ENCODE data around the gene FAM131A.

The FAM131A gene

DNA sequence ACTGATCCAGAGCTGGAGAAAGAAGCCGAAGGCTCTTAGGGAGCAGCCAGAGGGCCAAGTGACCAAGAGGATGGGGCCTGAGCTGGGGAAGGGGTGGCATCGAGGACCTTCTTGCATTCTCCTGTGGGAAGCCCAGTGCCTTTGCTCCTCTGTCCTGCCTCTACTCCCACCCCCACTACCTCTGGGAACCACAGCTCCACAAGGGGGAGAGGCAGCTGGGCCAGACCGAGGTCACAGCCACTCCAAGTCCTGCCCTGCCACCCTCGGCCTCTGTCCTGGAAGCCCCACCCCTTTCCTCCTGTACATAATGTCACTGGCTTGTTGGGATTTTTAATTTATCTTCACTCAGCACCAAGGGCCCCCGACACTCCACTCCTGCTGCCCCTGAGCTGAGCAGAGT, 52.0 kb downstream of the FAM131A start:
- DNase-seq: no peak

DNA sequence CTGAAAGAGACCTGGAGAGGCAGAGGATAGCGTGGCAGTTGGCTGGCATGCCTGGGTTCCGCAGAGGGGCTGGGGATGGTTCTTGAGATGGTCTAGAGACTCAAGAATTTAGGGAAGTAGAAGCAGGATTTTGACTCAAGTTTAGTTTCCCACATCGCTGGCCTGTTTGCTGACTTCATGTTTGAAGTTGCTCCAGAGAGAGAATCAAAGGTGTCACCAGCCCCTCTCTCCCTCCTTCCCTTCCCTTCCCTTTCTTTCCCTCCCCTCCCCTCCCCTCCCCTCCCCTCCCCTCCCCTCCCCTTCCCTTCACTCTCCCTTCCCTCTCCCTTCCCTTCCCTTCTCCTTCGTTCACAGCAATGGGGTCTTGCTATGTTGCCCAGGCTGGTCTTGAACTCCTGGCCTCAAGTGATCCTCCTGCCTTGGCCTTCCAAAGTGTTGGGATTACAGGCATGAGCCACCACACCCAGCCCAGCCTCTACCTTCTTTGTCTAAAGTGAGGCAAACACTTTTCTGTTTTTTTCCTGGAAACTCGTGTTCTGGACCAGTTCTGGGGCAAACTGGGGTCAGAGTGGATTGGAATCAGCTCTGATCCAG, 52.6 kb downstream of the FAM131A start:
- no peak for DNase-seq

DNA sequence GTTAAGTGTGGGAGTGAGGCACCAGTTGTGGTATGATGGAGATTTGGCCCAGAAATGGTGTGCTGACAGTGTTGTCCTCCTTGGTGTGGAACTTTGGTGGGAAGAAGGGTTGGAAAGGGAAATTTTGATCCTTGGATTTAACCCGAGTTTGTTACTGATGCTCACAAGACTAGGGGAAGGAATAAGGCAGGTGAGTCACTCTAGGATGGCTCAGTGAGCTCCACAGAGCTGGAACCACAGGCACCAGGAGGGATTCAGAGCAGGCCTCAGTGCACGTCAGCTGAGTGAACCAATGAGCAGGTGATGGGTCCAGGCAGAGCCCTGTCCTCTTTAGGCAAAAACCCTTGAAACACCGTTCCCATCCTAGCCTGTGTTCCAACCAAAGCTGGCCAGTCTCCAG, 53.9 kb downstream of the FAM131A start:
- DNase-seq: no peak

DNA sequence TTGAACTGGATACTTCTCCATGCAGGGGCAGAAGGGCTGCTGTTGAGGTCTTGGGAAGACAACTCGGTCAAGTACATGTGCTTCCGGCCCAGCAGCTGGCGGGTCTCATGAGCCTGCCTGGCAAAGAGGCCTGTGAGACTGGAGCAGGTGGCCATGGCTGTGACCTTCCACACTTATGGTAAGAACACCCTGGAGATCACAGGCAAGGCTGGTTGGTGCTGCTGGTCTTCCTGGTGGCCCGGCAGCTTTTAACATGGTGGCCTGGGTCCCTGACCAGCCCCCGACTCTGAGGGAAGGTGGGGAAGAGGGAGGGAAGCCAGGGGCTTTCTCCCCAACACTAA, 57.9 kb downstream of the FAM131A start:
- no peak for DNase-seq

All from amygdala (tissue), 56 donors.